ENCODE results near the gene MIA2. TPM values are rescaled to one million over a fixed set of nuclear protein-coding genes. Genes with fewer than 3 reads are reported as not detected.

Gene MIA2
- total and polyA plus RNA-seq, 2 experiments from 2014 or later: 9.5 to 10.9 TPM

DNA sequence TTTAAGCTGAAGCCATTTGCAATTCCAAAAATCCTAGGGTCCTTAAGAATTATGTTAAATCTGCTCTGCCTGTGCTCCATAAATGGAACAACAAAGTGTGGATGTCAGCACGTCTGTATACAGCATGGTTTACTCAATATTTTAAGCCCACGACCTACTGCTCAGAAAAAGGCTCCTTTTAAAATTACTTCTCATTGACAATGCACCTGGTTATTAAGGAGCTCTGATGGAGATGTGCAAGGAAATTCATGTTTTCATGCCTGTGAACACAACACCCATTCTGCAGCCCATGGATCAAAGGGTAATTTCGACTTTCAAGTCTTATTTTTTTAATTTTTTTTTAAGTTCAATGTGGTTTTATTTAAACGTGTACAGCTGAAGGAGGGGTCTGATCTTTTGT is 150.5 kb downstream of the MIA2 start:
- Mint-ChIP-seq H3K27me3 (ENCODE audit: insufficient read depth, low read depth, poor library complexity) (peaks cover 2% of the 10 kb centered on the region), H3K4me1 (peaks cover 4% of the 10 kb centered on the region), H3K9me3 (no peaks in the 10 kb centered on the region), H3K36me3 (ENCODE audit: low read depth) (no peaks in the 10 kb centered on the region), H3K27ac (no peak overlapping the region), H3K4me3 (no peak overlapping the region)
- no peaks in the 10 kb centered on the region for H3K27me3 ChIP-seq (ENCODE audit: insufficient read depth)
- H3K4me1 ChIP-seq (ENCODE audit: insufficient read depth): no peaks in the 10 kb centered on the region
- H2AFZ ChIP-seq: no peak overlapping the region
- no peak overlapping the region for H3K4me2 ChIP-seq
- H3K27ac ChIP-seq (ENCODE audit: low read depth): no peak overlapping the region
- no peaks in the 10 kb centered on the region for H3K36me3 ChIP-seq (ENCODE audit: insufficient read depth)
- no peaks in the 10 kb centered on the region for H4K20me1 ChIP-seq (replicated peaks; ENCODE audit: insufficient read depth)
- no peaks in the 10 kb centered on the region for H3K79me2 ChIP-seq (replicated peaks; ENCODE audit: insufficient read depth)
- DNase-seq (ENCODE audit: low spot score): no peak
- TF ChIP-seq EZH2phosphoT487 (IDR thresholded peaks at IDR 0.05; ENCODE audit: unreplicated experiment) (no peak), STAT1 (IDR thresholded peaks at IDR 0.05; ENCODE audit: unreplicated experiment) (no peak), POLR2AphosphoS5 (IDR thresholded peaks at IDR 0.05; ENCODE audit: low read depth) (no peak), JUNB (IDR thresholded peaks at IDR 0.05; ENCODE audit: unreplicated experiment) (no peak), NANOG (IDR thresholded peaks at IDR 0.05; ENCODE audit: borderline replicate concordance) (no peak), ZNF331 (CRISPR knock-in tag; IDR thresholded peaks at IDR 0.05; ENCODE audit: low read depth) (no peak), CREB1 (CRISPR knock-in tag; IDR thresholded peaks at IDR 0.05; ENCODE audit: low read depth) (no peak), REST (IDR thresholded peaks at IDR 0.05; ENCODE audit: unreplicated experiment) (no peak), EZH2 (IDR thresholded peaks at IDR 0.05; ENCODE audit: low read depth, unreplicated experiment) (no peak)
- TF ChIP-seq, protein P1, sequence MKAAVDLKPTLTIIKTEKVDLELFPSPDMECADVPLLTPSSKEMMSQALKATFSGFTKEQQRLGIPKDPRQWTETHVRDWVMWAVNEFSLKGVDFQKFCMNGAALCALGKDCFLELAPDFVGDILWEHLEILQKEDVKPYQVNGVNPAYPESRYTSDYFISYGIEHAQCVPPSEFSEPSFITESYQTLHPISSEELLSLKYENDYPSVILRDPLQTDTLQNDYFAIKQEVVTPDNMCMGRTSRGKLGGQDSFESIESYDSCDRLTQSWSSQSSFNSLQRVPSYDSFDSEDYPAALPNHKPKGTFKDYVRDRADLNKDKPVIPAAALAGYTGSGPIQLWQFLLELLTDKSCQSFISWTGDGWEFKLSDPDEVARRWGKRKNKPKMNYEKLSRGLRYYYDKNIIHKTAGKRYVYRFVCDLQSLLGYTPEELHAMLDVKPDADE (IDR thresholded peaks at IDR 0.05): no peak
- TF ChIP-seq, protein P2, sequence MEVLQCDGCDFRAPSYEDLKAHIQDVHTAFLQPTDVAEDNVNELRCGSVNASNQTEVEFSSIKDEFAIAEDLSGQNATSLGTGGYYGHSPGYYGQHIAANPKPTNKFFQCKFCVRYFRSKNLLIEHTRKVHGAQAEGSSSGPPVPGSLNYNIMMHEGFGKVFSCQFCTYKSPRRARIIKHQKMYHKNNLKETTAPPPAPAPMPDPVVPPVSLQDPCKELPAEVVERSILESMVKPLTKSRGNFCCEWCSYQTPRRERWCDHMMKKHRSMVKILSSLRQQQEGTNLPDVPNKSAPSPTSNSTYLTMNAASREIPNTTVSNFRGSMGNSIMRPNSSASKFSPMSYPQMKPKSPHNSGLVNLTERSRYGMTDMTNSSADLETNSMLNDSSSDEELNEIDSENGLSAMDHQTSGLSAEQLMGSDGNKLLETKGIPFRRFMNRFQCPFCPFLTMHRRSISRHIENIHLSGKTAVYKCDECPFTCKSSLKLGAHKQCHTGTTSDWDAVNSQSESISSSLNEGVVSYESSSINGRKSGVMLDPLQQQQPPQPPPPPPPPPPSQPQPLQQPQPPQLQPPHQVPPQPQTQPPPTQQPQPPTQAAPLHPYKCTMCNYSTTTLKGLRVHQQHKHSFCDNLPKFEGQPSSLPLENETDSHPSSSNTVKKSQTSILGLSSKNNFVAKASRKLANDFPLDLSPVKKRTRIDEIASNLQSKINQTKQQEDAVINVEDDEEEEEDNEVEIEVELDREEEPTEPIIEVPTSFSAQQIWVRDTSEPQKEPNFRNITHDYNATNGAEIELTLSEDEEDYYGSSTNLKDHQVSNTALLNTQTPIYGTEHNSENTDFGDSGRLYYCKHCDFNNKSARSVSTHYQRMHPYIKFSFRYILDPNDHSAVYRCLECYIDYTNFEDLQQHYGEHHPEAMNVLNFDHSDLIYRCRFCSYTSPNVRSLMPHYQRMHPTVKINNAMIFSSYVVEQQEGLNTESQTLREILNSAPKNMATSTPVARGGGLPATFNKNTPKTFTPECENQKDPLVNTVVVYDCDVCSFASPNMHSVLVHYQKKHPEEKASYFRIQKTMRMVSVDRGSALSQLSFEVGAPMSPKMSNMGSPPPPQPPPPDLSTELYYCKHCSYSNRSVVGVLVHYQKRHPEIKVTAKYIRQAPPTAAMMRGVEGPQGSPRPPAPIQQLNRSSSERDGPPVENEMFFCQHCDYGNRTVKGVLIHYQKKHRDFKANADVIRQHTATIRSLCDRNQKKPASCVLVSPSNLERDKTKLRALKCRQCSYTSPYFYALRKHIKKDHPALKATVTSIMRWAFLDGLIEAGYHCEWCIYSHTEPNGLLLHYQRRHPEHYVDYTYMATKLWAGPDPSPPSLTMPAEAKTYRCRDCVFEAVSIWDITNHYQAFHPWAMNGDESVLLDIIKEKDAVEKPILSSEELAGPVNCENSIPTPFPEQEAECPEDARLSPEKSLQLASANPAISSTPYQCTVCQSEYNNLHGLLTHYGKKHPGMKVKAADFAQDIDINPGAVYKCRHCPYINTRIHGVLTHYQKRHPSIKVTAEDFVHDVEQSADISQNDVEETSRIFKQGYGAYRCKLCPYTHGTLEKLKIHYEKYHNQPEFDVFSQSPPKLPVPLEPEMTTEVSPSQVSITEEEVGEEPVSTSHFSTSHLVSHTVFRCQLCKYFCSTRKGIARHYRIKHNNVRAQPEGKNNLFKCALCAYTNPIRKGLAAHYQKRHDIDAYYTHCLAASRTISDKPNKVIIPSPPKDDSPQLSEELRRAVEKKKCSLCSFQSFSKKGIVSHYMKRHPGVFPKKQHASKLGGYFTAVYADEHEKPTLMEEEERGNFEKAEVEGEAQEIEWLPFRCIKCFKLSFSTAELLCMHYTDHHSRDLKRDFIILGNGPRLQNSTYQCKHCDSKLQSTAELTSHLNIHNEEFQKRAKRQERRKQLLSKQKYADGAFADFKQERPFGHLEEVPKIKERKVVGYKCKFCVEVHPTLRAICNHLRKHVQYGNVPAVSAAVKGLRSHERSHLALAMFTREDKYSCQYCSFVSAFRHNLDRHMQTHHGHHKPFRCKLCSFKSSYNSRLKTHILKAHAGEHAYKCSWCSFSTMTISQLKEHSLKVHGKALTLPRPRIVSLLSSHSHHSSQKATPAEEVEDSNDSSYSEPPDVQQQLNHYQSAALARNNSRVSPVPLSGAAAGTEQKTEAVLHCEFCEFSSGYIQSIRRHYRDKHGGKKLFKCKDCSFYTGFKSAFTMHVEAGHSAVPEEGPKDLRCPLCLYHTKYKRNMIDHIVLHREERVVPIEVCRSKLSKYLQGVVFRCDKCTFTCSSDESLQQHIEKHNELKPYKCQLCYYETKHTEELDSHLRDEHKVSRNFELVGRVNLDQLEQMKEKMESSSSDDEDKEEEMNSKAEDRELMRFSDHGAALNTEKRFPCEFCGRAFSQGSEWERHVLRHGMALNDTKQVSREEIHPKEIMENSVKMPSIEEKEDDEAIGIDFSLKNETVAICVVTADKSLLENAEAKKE (CRISPR knock-in tag; IDR thresholded peaks at IDR 0.05): no peak
- TF ChIP-seq, protein P3, sequence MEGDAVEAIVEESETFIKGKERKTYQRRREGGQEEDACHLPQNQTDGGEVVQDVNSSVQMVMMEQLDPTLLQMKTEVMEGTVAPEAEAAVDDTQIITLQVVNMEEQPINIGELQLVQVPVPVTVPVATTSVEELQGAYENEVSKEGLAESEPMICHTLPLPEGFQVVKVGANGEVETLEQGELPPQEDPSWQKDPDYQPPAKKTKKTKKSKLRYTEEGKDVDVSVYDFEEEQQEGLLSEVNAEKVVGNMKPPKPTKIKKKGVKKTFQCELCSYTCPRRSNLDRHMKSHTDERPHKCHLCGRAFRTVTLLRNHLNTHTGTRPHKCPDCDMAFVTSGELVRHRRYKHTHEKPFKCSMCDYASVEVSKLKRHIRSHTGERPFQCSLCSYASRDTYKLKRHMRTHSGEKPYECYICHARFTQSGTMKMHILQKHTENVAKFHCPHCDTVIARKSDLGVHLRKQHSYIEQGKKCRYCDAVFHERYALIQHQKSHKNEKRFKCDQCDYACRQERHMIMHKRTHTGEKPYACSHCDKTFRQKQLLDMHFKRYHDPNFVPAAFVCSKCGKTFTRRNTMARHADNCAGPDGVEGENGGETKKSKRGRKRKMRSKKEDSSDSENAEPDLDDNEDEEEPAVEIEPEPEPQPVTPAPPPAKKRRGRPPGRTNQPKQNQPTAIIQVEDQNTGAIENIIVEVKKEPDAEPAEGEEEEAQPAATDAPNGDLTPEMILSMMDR (conservative IDR thresholded peaks at IDR 0.05; ENCODE audit: low read depth in 2 of 2): no peak
- ATAC-seq: no peak
- H3K9me2 ChIP-seq (ENCODE audit: insufficient read depth): no peaks in the 10 kb centered on the region
- no peak overlapping the region for H3K4me3 ChIP-seq
- H3F3A ChIP-seq (replicated peaks; ENCODE audit: low read depth): no peaks in the 10 kb centered on the region
